PFSK-1 (cell line): Measurements from ENCODE around the gene AUH.

Experiments
- POLR2AphosphoS5 ChIP-seq: IDR thresholded peaks from 2 replicates; pipeline ENCODE4 v1.6.1; 2012; ENCODE audit warnings: low read depth, mild to moderate bottlenecking, control low read depth, low read length, moderate library complexity
- TAF1 ChIP-seq: IDR thresholded peaks from 2 replicates; pipeline ENCODE4 v1.6.1; 2012; ENCODE audit warnings: low read length, control low read depth, borderline replicate concordance; ENCODE audit not compliant: insufficient read depth
- TF ChIP-seq, protein P1 (sequence below), 2 experiments: IDR thresholded peaks; 2 replicates each; pipeline versions ENCODE4 v1.6.1 to v1.8.0; 2011 to 2012; ENCODE audit warnings: low read depth in 2 of 2, low read length in 2 of 2, control low read depth in 1 of 2, inconsistent platforms in 1 of 2, mild to moderate bottlenecking in 1 of 2, moderate library complexity in 1 of 2; ENCODE audit not compliant: insufficient read depth in 1 of 2

DNA sequence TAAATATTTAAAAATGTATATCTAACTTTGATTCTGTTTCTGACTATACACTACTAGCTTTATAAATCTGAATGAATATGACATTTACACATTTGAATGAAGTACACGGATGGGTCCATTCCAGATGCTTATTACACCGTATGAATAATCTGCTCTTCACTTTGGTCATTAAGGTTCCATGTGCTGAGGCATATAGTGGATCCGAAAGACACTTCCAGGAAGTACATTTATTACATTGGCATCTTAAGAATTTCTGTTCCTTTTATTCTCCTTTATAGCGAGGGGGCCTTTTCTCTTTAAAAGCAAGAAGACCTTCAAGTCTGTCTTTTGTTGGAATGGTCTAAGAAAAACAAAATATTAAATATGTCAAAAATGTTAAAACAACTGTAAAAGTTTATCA lies 147.6 kb downstream of the AUH start:
- TF ChIP-seq TAF1 (no peak), POLR2AphosphoS5 (no peak)
- TF ChIP-seq, protein P1, sequence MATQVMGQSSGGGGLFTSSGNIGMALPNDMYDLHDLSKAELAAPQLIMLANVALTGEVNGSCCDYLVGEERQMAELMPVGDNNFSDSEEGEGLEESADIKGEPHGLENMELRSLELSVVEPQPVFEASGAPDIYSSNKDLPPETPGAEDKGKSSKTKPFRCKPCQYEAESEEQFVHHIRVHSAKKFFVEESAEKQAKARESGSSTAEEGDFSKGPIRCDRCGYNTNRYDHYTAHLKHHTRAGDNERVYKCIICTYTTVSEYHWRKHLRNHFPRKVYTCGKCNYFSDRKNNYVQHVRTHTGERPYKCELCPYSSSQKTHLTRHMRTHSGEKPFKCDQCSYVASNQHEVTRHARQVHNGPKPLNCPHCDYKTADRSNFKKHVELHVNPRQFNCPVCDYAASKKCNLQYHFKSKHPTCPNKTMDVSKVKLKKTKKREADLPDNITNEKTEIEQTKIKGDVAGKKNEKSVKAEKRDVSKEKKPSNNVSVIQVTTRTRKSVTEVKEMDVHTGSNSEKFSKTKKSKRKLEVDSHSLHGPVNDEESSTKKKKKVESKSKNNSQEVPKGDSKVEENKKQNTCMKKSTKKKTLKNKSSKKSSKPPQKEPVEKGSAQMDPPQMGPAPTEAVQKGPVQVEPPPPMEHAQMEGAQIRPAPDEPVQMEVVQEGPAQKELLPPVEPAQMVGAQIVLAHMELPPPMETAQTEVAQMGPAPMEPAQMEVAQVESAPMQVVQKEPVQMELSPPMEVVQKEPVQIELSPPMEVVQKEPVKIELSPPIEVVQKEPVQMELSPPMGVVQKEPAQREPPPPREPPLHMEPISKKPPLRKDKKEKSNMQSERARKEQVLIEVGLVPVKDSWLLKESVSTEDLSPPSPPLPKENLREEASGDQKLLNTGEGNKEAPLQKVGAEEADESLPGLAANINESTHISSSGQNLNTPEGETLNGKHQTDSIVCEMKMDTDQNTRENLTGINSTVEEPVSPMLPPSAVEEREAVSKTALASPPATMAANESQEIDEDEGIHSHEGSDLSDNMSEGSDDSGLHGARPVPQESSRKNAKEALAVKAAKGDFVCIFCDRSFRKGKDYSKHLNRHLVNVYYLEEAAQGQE (IDR thresholded peaks at IDR 0.05; ENCODE audit: insufficient read depth in 1 of 2, low read depth in 2 of 2, low read length in 2 of 2) = no peak
